ENCODE data around the gene STH. TPM values are rescaled to one million over a fixed set of nuclear protein-coding genes. Genes with fewer than 3 reads are reported as not detected.
A peak's percentile ranks its signal among the peaks of the same experiment; 100 is the strongest.

Gene STH
- total and polyA plus RNA-seq, 4 experiments from 2014 or later, result not detected

- Mint-ChIP-seq H3K9me3 (peaks cover 0 to 2% (median 0%) of the 10 kb centered on the region in 8 donors), H3K4me3 (no peak overlapping the region), H3K27ac (no peak overlapping the region), H3K4me1 (peaks cover 0 to 5% (median 0%) of the 10 kb centered on the region in 4 donors), H3K27me3 (peaks cover 0 to 3% of the 10 kb centered on the region in 2 donors), H3K36me3 (no peaks in the 10 kb centered on the region)
- ChIA-PET CTCF (ENCODE audit: partially characterized antibody) (no interaction called here), POLR2A (ENCODE audit: partially characterized antibody) (no interaction called here)
- Histone ChIP-seq H3K27ac (ENCODE audit: low read depth, low read length) (no peak overlapping the region), H3K4me3 (ENCODE audit: low read length in 2 of 2) (no peak overlapping the region), H3K9me3 (ENCODE audit: control insufficient read depth in 1 of 2, low read length in 2 of 2) (no peaks in the 10 kb centered on the region), H3K27me3 (ENCODE audit: insufficient read depth, low read length) (no peaks in the 10 kb centered on the region), H3K4me1 (ENCODE audit: insufficient read depth, low read length) (no peaks in the 10 kb centered on the region), H3K36me3 (ENCODE audit: insufficient read depth, low read length) (no peaks in the 10 kb centered on the region)
- DNase-seq, result no peak
- intact Hi-C loops (cut with micrococcal nuclease), result no loop called here
Observed at GRCh38 chr17:45980855-45981254, 18.2 kb upstream of the STH start.

- H3K36me3 Mint-ChIP-seq, result no peaks in the 10 kb centered on the region
- no peak overlapping the region for H3K27ac Mint-ChIP-seq
- intact Hi-C loops (cut with micrococcal nuclease), result no loop called here
- H3K9me3 Mint-ChIP-seq, result peaks cover 0 to 3% (median 0%) of the 10 kb centered on the region in 8 donors
- Histone ChIP-seq H3K27me3 (ENCODE audit: insufficient read depth, low read length) (no peaks in the 10 kb centered on the region), H3K4me1 (ENCODE audit: insufficient read depth, low read length) (no peaks in the 10 kb centered on the region), H3K4me3 (ENCODE audit: low read length in 2 of 2) (no peak overlapping the region), H3K36me3 (ENCODE audit: insufficient read depth, low read length) (no peaks in the 10 kb centered on the region), H3K9me3 (ENCODE audit: control insufficient read depth in 1 of 2, low read length in 2 of 2) (no peaks in the 10 kb centered on the region), H3K27ac (ENCODE audit: low read depth, low read length) (no peak overlapping the region)
- no peak for DNase-seq
- peaks cover 0 to 3% of the 10 kb centered on the region in 2 donors for H3K27me3 Mint-ChIP-seq
- H3K4me3 Mint-ChIP-seq, result no peak overlapping the region
- peaks cover 0 to 6% (median 0%) of the 10 kb centered on the region in 4 donors for H3K4me1 Mint-ChIP-seq
- ChIA-PET POLR2A (ENCODE audit: partially characterized antibody) (no interaction called here), CTCF (ENCODE audit: partially characterized antibody) (no interaction called here)
Observed at GRCh38 chr17:45981306-45981705, 17.7 kb upstream of the STH start.

GRCh38 chr17:45982791-45983613 lies 16.0 kb upstream of the STH start:
- POLR2A ChIA-PET (ENCODE audit: partially characterized antibody), result no interaction called here
- peaks cover 0 to 3% of the 10 kb centered on the region in 2 donors for H3K27me3 Mint-ChIP-seq
- no peaks in the 10 kb centered on the region for H3K9me3 ChIP-seq (ENCODE audit: control insufficient read depth in 1 of 2, low read length in 2 of 2)
- intact Hi-C loops (cut with micrococcal nuclease), result no loop called here
- no peak overlapping the region for H3K4me3 Mint-ChIP-seq
- H3K9me3 Mint-ChIP-seq, result peaks cover 0 to 3% (median 0%) of the 10 kb centered on the region in 8 donors
- no peaks in the 10 kb centered on the region for H3K36me3 Mint-ChIP-seq
- H3K27ac ChIP-seq (ENCODE audit: low read depth, low read length), result no peak overlapping the region
- no peaks in the 10 kb centered on the region for H3K4me1 ChIP-seq (ENCODE audit: insufficient read depth, low read length)
- no peaks in the 10 kb centered on the region for H3K27me3 ChIP-seq (ENCODE audit: insufficient read depth, low read length)
- H3K36me3 ChIP-seq (ENCODE audit: insufficient read depth, low read length), result no peaks in the 10 kb centered on the region
- CTCF ChIA-PET (ENCODE audit: partially characterized antibody), result no interaction called here
- H3K4me3 ChIP-seq (ENCODE audit: low read length in 2 of 2), result no peak overlapping the region
- H3K27ac Mint-ChIP-seq, result no peak overlapping the region
- peaks cover 0 to 6% (median 0%) of the 10 kb centered on the region in 4 donors for H3K4me1 Mint-ChIP-seq
- no peak for DNase-seq

- ChIA-PET CTCF (ENCODE audit: partially characterized antibody) (no interaction called here), POLR2A (ENCODE audit: partially characterized antibody) (no interaction called here)
- Mint-ChIP-seq H3K4me3 (no peak overlapping the region), H3K27me3 (peaks cover 0 to 3% of the 10 kb centered on the region in 2 donors), H3K4me1 (peaks cover 0 to 6% (median 0%) of the 10 kb centered on the region in 4 donors), H3K27ac (no peak overlapping the region), H3K9me3 (peaks cover 0 to 3% (median 0%) of the 10 kb centered on the region in 8 donors), H3K36me3 (no peaks in the 10 kb centered on the region)
- no peaks in the 10 kb centered on the region for H3K9me3 ChIP-seq (ENCODE audit: control insufficient read depth in 1 of 2, low read length in 2 of 2)
- H3K4me1 ChIP-seq (ENCODE audit: insufficient read depth, low read length), result no peaks in the 10 kb centered on the region
- no peaks in the 10 kb centered on the region for H3K36me3 ChIP-seq (ENCODE audit: insufficient read depth, low read length)
- intact Hi-C loops (cut with micrococcal nuclease), result no loop called here
- H3K27ac ChIP-seq (ENCODE audit: low read depth, low read length), result no peak overlapping the region
- H3K4me3 ChIP-seq (ENCODE audit: low read length in 2 of 2), result no peak overlapping the region
- H3K27me3 ChIP-seq (ENCODE audit: insufficient read depth, low read length), result no peaks in the 10 kb centered on the region
- no peak for DNase-seq
Observed at GRCh38 chr17:45983614-45984310, 15.3 kb upstream of the STH start.

- no peak overlapping the region for H3K4me3 ChIP-seq (ENCODE audit: low read length in 2 of 2)
- no peaks in the 10 kb centered on the region for H3K4me1 ChIP-seq (ENCODE audit: insufficient read depth, low read length)
- Mint-ChIP-seq H3K27me3 (peaks cover 0 to 3% of the 10 kb centered on the region in 2 donors), H3K9me3 (peaks cover 0 to 3% (median 0%) of the 10 kb centered on the region in 8 donors), H3K27ac (no peak overlapping the region), H3K36me3 (no peaks in the 10 kb centered on the region), H3K4me3 (no peak overlapping the region), H3K4me1 (peaks cover 0 to 6% (median 0%) of the 10 kb centered on the region in 4 donors)
- ChIA-PET CTCF (ENCODE audit: partially characterized antibody) (no interaction called here), POLR2A (ENCODE audit: partially characterized antibody) (no interaction called here)
- H3K27me3 ChIP-seq (ENCODE audit: insufficient read depth, low read length), result no peaks in the 10 kb centered on the region
- H3K36me3 ChIP-seq (ENCODE audit: insufficient read depth, low read length), result no peaks in the 10 kb centered on the region
- H3K9me3 ChIP-seq (ENCODE audit: control insufficient read depth in 1 of 2, low read length in 2 of 2), result no peaks in the 10 kb centered on the region
- no peak for DNase-seq
- H3K27ac ChIP-seq (ENCODE audit: low read depth, low read length), result no peak overlapping the region
- intact Hi-C loops (cut with micrococcal nuclease), result no loop called here
Observed at GRCh38 chr17:45984368-45984767, 14.7 kb upstream of the STH start.

- Mint-ChIP-seq H3K4me3 (no peak overlapping the region), H3K9me3 (peaks cover 0 to 3% (median 0%) of the 10 kb centered on the region in 8 donors), H3K36me3 (no peaks in the 10 kb centered on the region), H3K27ac (no peak overlapping the region), H3K27me3 (peaks cover 0 to 3% of the 10 kb centered on the region in 2 donors), H3K4me1 (peaks cover 0 to 6% (median 0%) of the 10 kb centered on the region in 4 donors)
- ChIA-PET POLR2A (ENCODE audit: partially characterized antibody) (no interaction called here), CTCF (ENCODE audit: partially characterized antibody) (no interaction called here)
- DNase-seq, result no peak
- H3K36me3 ChIP-seq (ENCODE audit: insufficient read depth, low read length), result no peaks in the 10 kb centered on the region
- no peaks in the 10 kb centered on the region for H3K9me3 ChIP-seq (ENCODE audit: control insufficient read depth in 1 of 2, low read length in 2 of 2)
- no peak overlapping the region for H3K27ac ChIP-seq (ENCODE audit: low read depth, low read length)
- H3K27me3 ChIP-seq (ENCODE audit: insufficient read depth, low read length), result no peaks in the 10 kb centered on the region
- no peak overlapping the region for H3K4me3 ChIP-seq (ENCODE audit: low read length in 2 of 2)
- intact Hi-C loops (cut with micrococcal nuclease), result no loop called here
- no peaks in the 10 kb centered on the region for H3K4me1 ChIP-seq (ENCODE audit: insufficient read depth, low read length)
Observed at GRCh38 chr17:45985447-45985846, 13.6 kb upstream of the STH start.

- no peak overlapping the region for H3K4me3 Mint-ChIP-seq
- H3K4me1 ChIP-seq (ENCODE audit: insufficient read depth, low read length), result no peaks in the 10 kb centered on the region
- ChIA-PET CTCF (ENCODE audit: partially characterized antibody) (no interaction called here), POLR2A (ENCODE audit: partially characterized antibody) (no interaction called here)
- H3K27ac Mint-ChIP-seq, result peak overlapping the region in 1 of 7 donors; percentile 52
- no peaks in the 10 kb centered on the region for H3K27me3 ChIP-seq (ENCODE audit: insufficient read depth, low read length)
- no peaks in the 10 kb centered on the region for H3K9me3 ChIP-seq (ENCODE audit: control insufficient read depth in 1 of 2, low read length in 2 of 2)
- no peak overlapping the region for H3K27ac ChIP-seq (ENCODE audit: low read depth, low read length)
- H3K27me3 Mint-ChIP-seq, result peaks cover 0 to 3% of the 10 kb centered on the region in 2 donors
- H3K36me3 ChIP-seq (ENCODE audit: insufficient read depth, low read length), result no peaks in the 10 kb centered on the region
- no peak for DNase-seq
- intact Hi-C loops (cut with micrococcal nuclease), result no loop called here
- H3K9me3 Mint-ChIP-seq, result peaks cover 0 to 3% (median 0%) of the 10 kb centered on the region in 8 donors
- H3K4me3 ChIP-seq (ENCODE audit: low read length in 2 of 2), result no peak overlapping the region
- no peaks in the 10 kb centered on the region for H3K36me3 Mint-ChIP-seq
- peaks cover 0 to 6% (median 0%) of the 10 kb centered on the region in 4 donors for H3K4me1 Mint-ChIP-seq
Observed at GRCh38 chr17:45986056-45986455, 13.0 kb upstream of the STH start.
